DOHH2 (cell line): ENCODE data around the gene PEPD.

ENCODE experiments used
- EZH2phosphoT487 ChIP-seq: fragments of 200-600 bp; sonication (generic); IDR thresholded peaks from 2 replicates; pipeline ENCODE4 v1.6.1; 2017; ENCODE audit warnings: borderline replicate concordance, mild to moderate bottlenecking, antibody characterized with exemption, low read length, moderate library complexity, mixed read lengths
- TF ChIP-seq, protein P1 (sequence below): fragments of 200-600 bp; sonication (generic); IDR thresholded peaks from one replicate; pipeline ENCODE4 v1.5.1; 2014; ENCODE audit warnings: antibody characterized with exemption, mild to moderate bottlenecking, low read depth, low read length; ENCODE audit not compliant: poor library complexity, severe bottlenecking

GRCh38 chr19:33394006-33394722 is 127.4 kb downstream of the PEPD start:
- TF ChIP-seq, protein P1, sequence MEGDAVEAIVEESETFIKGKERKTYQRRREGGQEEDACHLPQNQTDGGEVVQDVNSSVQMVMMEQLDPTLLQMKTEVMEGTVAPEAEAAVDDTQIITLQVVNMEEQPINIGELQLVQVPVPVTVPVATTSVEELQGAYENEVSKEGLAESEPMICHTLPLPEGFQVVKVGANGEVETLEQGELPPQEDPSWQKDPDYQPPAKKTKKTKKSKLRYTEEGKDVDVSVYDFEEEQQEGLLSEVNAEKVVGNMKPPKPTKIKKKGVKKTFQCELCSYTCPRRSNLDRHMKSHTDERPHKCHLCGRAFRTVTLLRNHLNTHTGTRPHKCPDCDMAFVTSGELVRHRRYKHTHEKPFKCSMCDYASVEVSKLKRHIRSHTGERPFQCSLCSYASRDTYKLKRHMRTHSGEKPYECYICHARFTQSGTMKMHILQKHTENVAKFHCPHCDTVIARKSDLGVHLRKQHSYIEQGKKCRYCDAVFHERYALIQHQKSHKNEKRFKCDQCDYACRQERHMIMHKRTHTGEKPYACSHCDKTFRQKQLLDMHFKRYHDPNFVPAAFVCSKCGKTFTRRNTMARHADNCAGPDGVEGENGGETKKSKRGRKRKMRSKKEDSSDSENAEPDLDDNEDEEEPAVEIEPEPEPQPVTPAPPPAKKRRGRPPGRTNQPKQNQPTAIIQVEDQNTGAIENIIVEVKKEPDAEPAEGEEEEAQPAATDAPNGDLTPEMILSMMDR, result no peak
- no peak for TF ChIP-seq EZH2phosphoT487
